ENCODE results near the gene OBSCN.

DNA sequence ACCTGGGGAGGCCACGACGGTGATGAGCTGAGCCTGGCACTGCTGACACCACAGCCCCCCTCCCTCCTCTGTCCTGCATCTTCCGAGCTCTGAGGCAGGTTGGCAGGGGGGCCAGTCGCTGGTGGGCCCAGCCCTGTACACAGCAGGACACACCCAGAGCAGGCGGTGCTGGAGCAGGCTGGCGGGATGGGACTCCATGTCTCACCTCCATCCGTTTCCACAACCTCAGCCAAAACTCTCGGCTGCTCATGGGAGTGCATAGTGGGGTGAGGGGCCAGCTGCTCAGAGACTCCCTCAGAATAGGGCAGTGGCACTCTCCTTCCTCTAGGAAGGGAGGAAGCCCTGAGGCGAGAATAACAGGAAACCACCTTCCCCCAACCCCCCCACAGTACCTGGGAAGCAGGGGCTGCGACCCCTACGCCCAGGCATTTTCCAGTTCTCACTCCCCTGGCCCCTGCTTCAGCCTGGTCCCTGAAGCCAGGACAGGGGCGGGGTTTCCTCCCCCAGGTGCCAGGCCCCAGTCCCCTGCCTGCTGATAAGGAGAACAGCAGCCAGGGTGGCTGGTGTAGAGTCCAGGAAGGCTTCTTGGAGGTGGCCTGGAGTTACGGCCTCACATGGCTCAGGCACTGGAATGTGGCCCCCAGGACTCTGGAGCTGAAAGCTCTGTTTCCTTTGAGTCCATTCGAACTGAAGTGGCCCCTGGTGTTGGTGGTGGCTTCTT is 45.4 kb upstream of the OBSCN start:
- TF ChIP-seq REST (IDR thresholded peaks at IDR 0.05; ENCODE audit: insufficient replicate concordance, low read depth) (no peak), CTCF (IDR thresholded peaks at IDR 0.05; ENCODE audit: insufficient read depth, low read length) (no peak), POLR2AphosphoS5 (IDR thresholded peaks at IDR 0.05; ENCODE audit: low read depth) (no peak), GABPA (IDR thresholded peaks at IDR 0.05; ENCODE audit: low read depth) (no peak)

Measured in HL-60 (cell line).